K562 (cell line): Measurements from ENCODE around the gene MED29. TPM values are rescaled to one million over a fixed set of nuclear protein-coding genes. Genes with fewer than 3 reads are reported as not detected.

Experiments used
- ARID1B ChIP-seq: fragments of 450-650 bp; IDR thresholded peaks from 2 replicates; pipeline ENCODE4 v1.6.1; 2016; ENCODE audit warnings: antibody characterized with exemption, mild to moderate bottlenecking, inconsistent platforms
- NELFE ChIP-seq: IDR thresholded peaks from 2 replicates; pipeline ENCODE4 v1.6.1; 2011; ENCODE audit warnings: mild to moderate bottlenecking; ENCODE audit not compliant: insufficient read depth, insufficient read length
- RAD21 ChIP-seq, 2 experiments: fragments of 250-450 bp in 1 of 2; fragments of 450-650 bp in 1 of 2; sonication (Bioruptor Pico) in 1 of 2; formaldehyde crosslinking in 1 of 2; IDR thresholded peaks in 1 of 2; conservative IDR thresholded peaks in 1 of 2; 2 replicates each; pipeline versions ENCODE4 v1.4.0 to v1.8.0; 2020 to 2022; ENCODE audit warnings: mild to moderate bottlenecking in 2 of 2, moderate library complexity in 1 of 2
- SMARCA5 ChIP-seq: fragments of 450-650 bp; IDR thresholded peaks from 2 replicates; pipeline ENCODE4 v1.6.1; 2016
- polyA plus RNA-seq, 8 experiments: library from polyadenylated mRNA; depleted of rRNA in 4 of 8; stranded (reverse) in 5 of 8; unstranded in 3 of 8; fragments of >200 nt; fragmentation: Nextera tagmentation in 2 of 8; fragmentation: Illumina TruSeq in 1 of 8; extraction: Ambion mirVana in 2 of 8; extraction: Trizol in 1 of 8; gene quantifications; 2 replicates each; pipeline versions ENCODE4 v1.2.1 to v1.2.3, GENCODE V29; 2011 to 2014; ENCODE audit warnings: inconsistent platforms in 1 of 8, missing spikeins in 1 of 8
- total RNA-seq, 7 experiments: library from RNA; depleted of rRNA in 6 of 7; stranded (reverse); fragments of >200 nt in 6 of 7; fragmentation: Illumina TruSeq in 2 of 7; extraction: Trizol in 2 of 7; gene quantifications; 2 replicates each; pipeline versions ENCODE4 v1.2.1 to v1.2.3, GENCODE V29; 2011 to 2021; ENCODE audit warnings: low replicate concordance in 1 of 7
- TF ChIP-seq, protein P1 (sequence below), 2 experiments: fragments of 450-650 bp; formaldehyde crosslinking in 1 of 2; IDR thresholded peaks; 2 replicates each; pipeline versions ENCODE4 v1.4.0 to v1.6.1; 2014 to 2020; ENCODE audit warnings: mild to moderate bottlenecking in 2 of 2, borderline replicate concordance in 1 of 2, low read depth in 1 of 2
- TF ChIP-seq, protein P2 (sequence below): fragments of 450-650 bp; formaldehyde crosslinking; IDR thresholded peaks from 2 replicates; pipeline ENCODE4 v1.4.0; 2020; ENCODE audit warnings: mild to moderate bottlenecking, moderate library complexity
- TF ChIP-seq, protein P3 (sequence below): sonication (generic); formaldehyde crosslinking; IDR thresholded peaks from 2 replicates; pipeline ENCODE4 v1.8.1; 2023; ENCODE audit warnings: mild to moderate bottlenecking, missing genetic modification reagents
- TF ChIP-seq, protein P4 (sequence below): fragments of 450-650 bp; IDR thresholded peaks from 2 replicates; pipeline ENCODE4 v1.6.1; 2016; ENCODE audit warnings: mild to moderate bottlenecking

The MED29 gene
- total and polyA plus RNA-seq, 9 of the 15 experiments (the other 6 are each of a cell fraction or from before 2014, with no cell fraction given): 1.8 to 22.6 (median 12.4) TPM

DNA sequence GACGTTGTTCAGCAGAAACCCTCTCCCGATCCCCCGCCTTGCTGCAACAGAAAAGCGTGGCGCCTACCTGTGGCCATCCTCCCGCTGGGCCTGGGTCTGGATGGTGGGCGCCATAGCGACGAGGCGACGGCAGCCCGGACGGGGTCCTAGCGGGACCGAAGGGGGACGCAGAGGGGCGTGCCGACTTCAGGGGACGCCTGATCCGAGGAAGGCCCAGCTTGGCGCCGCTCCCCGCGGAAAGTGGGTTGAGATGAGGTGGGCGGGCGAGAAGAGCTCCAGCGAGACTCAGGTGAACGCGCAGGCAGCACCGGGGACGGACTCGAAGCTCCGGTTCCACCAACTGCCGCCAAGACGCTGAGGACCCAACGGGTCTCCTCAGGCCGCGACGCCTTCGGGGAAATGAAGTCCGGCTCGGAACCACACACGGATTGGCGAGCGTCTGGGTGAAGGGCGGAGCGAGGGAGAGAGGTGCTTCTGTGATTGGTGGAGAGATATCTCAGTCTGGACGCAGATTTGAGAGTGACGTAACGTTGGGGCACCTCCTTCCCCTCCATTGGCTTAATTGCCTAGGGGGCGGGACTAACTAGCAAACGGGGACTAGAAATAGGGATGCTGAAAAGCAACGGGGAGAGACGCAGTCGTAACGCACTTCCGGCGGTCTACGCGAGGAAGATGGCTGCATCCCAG is at the start of gene MED29, which contains the start of gene PAF1 (continued):
- TF ChIP-seq, protein P1, sequence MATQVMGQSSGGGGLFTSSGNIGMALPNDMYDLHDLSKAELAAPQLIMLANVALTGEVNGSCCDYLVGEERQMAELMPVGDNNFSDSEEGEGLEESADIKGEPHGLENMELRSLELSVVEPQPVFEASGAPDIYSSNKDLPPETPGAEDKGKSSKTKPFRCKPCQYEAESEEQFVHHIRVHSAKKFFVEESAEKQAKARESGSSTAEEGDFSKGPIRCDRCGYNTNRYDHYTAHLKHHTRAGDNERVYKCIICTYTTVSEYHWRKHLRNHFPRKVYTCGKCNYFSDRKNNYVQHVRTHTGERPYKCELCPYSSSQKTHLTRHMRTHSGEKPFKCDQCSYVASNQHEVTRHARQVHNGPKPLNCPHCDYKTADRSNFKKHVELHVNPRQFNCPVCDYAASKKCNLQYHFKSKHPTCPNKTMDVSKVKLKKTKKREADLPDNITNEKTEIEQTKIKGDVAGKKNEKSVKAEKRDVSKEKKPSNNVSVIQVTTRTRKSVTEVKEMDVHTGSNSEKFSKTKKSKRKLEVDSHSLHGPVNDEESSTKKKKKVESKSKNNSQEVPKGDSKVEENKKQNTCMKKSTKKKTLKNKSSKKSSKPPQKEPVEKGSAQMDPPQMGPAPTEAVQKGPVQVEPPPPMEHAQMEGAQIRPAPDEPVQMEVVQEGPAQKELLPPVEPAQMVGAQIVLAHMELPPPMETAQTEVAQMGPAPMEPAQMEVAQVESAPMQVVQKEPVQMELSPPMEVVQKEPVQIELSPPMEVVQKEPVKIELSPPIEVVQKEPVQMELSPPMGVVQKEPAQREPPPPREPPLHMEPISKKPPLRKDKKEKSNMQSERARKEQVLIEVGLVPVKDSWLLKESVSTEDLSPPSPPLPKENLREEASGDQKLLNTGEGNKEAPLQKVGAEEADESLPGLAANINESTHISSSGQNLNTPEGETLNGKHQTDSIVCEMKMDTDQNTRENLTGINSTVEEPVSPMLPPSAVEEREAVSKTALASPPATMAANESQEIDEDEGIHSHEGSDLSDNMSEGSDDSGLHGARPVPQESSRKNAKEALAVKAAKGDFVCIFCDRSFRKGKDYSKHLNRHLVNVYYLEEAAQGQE (IDR thresholded peaks at IDR 0.05; ENCODE audit: borderline replicate concordance): no peak
- TF ChIP-seq, protein P1 (CRISPR knock-in tag; IDR thresholded peaks at IDR 0.05; ENCODE audit: low read depth): peak; percentile 59; the same call in 1 of the 2 replicates
- TF ChIP-seq RAD21 (CRISPR knock-in tag; conservative IDR thresholded peaks at IDR 0.05 in 1 of 2, IDR thresholded peaks at IDR 0.05 in 1 of 2): peak in 1 of 2 experiments; percentile 26; a peak in 1 of 4 replicates
- no peak for TF ChIP-seq NELFE
- no peak; the same call in 1 of the 2 replicates for TF ChIP-seq ARID1B
- TF ChIP-seq, protein P2, sequence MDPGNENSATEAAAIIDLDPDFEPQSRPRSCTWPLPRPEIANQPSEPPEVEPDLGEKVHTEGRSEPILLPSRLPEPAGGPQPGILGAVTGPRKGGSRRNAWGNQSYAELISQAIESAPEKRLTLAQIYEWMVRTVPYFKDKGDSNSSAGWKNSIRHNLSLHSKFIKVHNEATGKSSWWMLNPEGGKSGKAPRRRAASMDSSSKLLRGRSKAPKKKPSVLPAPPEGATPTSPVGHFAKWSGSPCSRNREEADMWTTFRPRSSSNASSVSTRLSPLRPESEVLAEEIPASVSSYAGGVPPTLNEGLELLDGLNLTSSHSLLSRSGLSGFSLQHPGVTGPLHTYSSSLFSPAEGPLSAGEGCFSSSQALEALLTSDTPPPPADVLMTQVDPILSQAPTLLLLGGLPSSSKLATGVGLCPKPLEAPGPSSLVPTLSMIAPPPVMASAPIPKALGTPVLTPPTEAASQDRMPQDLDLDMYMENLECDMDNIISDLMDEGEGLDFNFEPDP (CRISPR knock-in tag): peak; percentile 78; the same call in 1 of the 2 replicates
- TF ChIP-seq, protein P3, sequence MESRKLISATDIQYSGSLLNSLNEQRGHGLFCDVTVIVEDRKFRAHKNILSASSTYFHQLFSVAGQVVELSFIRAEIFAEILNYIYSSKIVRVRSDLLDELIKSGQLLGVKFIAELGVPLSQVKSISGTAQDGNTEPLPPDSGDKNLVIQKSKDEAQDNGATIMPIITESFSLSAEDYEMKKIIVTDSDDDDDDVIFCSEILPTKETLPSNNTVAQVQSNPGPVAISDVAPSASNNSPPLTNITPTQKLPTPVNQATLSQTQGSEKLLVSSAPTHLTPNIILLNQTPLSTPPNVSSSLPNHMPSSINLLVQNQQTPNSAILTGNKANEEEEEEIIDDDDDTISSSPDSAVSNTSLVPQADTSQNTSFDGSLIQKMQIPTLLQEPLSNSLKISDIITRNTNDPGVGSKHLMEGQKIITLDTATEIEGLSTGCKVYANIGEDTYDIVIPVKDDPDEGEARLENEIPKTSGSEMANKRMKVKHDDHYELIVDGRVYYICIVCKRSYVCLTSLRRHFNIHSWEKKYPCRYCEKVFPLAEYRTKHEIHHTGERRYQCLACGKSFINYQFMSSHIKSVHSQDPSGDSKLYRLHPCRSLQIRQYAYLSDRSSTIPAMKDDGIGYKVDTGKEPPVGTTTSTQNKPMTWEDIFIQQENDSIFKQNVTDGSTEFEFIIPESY (CRISPR knock-in tag): peak; percentile 55
- TF ChIP-seq SMARCA5: no peak
- TF ChIP-seq, protein P4, sequence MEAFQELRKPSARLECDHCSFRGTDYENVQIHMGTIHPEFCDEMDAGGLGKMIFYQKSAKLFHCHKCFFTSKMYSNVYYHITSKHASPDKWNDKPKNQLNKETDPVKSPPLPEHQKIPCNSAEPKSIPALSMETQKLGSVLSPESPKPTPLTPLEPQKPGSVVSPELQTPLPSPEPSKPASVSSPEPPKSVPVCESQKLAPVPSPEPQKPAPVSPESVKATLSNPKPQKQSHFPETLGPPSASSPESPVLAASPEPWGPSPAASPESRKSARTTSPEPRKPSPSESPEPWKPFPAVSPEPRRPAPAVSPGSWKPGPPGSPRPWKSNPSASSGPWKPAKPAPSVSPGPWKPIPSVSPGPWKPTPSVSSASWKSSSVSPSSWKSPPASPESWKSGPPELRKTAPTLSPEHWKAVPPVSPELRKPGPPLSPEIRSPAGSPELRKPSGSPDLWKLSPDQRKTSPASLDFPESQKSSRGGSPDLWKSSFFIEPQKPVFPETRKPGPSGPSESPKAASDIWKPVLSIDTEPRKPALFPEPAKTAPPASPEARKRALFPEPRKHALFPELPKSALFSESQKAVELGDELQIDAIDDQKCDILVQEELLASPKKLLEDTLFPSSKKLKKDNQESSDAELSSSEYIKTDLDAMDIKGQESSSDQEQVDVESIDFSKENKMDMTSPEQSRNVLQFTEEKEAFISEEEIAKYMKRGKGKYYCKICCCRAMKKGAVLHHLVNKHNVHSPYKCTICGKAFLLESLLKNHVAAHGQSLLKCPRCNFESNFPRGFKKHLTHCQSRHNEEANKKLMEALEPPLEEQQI: no peak
